NCI-H1048 (cell line): ENCODE measurements around the gene ADGRD1.
"Not testable (repeated sequence)": the region's sequence is repeated elsewhere in the genome, so short reads cannot be mapped to it uniquely, and the experiment has no call there.

Experiments used
- DNase-seq: peaks from one replicate; lab custom pipeline; 2025; lab: John Stamatoyannopoulos, UW

ADGRD1 gene

DNA sequence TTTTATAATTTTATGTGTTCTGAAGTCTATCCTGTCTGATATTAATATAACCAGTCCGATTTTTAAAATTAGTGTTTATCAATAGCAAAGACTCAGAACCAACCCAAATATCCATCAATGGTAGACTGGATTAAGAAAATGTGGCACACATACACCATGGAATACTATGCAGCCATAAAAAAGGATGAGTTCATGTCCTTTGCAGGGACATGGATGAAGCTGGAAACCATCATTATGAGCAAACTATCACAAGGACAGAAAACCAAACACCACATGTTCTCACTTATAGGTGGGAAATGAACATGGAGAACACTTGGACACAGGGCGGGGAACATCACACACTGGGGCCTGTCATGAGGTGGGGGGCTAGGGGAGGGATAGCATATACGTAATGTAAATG lies 16.2 kb upstream of the ADGRD1 start:
- not testable (repeated sequence) for DNase-seq

DNA sequence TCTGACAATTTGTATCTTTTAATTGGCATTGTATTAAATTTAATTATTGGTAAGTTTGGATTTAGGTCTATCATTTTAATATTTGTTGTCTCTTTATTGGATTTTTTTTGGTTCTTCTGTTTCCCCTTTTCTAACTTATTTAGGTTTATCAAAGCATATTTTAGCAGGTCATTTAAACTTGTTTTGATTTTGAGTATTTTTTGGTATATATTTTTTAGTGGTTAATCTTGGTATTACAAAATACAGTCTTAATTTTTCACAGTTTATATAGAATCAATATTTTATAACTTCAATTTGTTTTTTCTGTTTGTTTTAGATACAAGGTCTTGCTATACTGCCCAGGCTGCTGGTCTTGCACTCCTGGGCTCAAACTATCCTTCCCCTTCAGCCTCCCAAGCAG lies 15.5 kb upstream of the ADGRD1 start:
- DNase-seq, result no peak

DNA sequence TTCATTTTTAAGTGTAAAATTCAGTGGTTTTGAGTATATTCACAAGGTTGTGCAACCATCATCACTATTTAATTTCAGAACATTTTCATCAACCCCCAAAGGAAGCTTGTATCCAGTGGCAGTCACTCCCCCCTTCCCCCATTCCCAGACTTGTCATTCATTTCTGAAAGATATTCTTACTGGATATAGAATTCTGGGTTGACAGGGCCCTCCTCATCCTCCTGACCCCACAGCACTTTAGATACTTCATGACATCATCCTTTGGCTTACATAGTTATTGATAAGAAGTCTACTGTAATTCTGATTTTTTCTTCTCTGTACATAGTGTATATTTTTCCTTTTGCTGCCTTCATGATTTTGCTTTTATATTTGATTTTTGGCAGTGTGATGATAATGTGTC lies 8.8 kb upstream of the ADGRD1 start:
- DNase-seq, result no peak

- no peak for DNase-seq
Measured at GRCh38 chr12:130945786-130946492, 7.8 kb upstream of the ADGRD1 start.

GRCh38 chr12:130947028-130947613 lies 6.6 kb upstream of the ADGRD1 start:
- no peak for DNase-seq

DNA sequence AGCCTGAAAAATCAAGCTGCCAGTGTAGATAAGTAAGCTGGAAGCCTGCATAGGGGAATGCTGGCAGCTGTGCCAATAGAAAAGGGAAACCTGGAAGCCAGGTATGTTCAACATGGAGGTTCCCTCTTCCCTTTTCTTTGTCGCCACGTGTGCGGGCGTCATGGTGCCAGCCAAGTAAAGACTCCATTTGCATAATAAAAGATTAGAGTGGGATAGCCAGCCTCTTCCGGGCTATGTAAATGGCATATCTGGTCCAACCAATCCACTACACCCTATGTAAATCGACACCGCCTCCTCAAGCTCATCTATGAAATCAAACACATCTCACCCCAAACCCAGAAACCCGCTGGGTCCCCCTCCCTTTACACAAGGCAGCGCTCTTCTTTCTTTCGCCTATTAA lies 5.6 kb upstream of the ADGRD1 start:
- peak; percentile 28 for DNase-seq

DNA sequence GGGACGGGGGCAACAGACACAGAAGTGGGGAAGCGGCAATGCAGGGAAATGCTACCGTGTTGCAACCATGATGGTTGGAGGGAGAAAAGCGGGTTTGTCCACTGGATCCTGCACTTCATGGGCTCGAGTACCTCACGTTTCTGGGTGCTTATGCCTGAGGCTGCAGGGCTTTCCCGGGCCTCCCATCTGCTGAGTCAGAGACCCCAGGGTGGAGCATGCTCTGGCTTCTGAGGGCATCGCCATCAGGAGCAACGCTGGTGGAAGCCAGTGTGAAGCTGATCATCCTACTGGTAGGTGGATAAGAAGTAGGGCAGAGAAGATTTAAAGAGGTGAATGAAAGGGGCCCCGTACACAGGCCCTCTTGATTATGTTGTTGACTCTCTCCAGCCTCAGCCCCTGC lies 5.0 kb upstream of the ADGRD1 start:
- DNase-seq, result no peak

DNA sequence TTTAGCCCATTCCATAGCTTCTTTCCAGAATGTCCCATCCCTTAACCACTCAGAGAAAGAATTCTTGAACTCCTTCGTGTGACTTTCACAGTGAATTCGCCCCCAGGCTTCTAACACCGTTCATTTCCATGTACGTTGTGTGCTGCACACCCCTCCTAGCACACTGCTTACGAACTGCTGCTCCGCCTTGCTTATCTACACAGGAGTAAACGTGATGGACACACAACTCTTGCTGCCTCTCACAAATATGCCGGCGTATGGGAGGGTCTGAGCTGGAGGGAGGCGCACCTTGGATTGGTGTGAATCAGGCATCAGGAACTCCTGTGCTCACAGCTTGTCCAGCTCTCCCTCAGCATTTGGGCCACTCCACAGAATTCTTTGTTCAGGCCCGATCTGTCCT lies 3.9 kb upstream of the ADGRD1 start:
- DNase-seq, result no peak

DNA sequence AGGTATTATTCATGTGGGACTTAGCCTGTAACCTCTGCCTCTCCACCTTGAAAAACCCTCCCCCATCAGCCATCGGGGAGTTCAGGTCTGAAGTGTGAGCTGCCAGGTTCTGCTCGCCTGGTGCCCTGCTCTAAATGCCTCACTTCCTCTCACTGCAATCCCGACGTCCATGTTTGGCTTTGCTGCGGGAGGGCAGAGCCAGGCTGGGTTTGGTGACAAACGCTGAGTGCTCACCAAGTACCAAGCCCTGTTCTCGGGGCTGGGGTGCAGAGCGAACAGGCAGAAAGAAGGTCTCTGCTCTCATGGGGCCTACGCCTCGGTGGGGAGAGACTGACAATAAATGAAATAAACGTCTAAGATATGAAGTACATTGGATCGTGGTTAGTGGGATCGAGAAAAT lies 2.1 kb upstream of the ADGRD1 start:
- DNase-seq, result no peak

DNA sequence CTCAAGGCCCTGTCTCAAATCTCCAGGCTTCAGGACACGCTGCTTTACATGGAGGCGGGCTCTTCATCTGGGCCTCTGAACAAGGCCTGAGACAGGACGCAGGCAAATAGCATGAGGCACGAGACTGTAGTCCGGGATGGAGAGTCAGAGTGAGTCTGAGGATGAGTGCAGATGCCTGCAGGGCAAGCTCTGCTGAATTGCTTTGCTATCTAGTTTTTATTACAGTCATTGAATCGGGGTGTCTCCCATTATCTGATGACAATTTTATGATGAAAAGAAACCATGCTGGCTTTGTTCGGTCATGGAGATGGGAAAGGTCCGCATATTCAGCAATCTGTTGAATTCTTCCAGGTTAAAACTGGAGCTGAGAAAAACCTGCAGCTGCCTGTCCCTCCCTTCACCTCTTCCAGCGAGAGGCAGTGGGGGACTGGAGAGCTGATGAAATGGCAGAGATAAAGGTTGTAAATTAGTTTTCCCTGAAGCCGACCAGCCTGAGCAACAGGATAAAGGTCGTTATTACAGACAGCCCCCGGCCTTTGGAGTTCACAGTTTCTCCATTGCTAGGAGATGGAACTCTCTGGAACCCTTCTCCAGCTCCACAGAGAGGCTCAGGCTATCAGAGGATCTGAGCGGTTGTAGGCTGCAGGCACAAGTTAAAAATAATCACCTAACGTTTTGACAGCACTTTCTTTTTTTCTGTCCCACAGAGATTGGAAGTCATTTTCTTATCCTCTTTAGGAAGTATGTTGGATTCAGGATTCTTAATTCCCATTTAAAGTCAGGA lies 1.3 kb upstream of the ADGRD1 start:
- no peak for DNase-seq

- no peak for DNase-seq
Measured at GRCh38 chr12:130954544-130954831, 781 bp downstream of the ADGRD1 start.

DNA sequence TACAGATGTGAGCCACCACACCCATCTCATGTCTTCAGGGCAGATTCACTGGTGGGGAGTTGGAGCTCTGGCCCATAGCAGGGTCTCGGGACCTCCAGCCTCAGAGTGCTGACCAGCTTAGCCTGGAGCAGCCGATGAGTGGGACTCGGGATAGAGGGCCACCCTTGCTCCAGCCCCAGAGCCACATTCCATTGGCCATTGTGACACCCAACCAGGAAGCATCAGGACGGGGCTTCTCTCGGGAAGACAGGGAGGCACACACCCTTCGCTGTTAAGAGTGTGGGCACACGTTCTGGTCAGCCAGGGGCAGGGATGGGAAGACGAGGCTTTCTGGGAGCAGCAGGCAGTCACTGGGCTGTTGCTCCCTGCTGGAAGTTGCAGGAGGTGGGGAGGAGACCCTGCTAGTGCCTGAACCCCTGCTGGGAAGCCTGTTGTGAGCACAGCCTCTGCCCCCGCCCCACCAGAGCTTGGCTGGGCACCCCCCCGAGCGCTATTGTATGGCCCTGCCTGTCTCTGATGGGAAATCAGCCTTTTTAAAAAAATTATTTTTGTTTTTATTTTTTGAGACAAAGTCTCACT lies 1.6 kb downstream of the ADGRD1 start:
- DNase-seq, result no peak

GRCh38 chr12:130956009-130956408 lies 2.3 kb downstream of the ADGRD1 start:
- no peak for DNase-seq

GRCh38 chr12:130956456-130957303 lies 3.0 kb downstream of the ADGRD1 start:
- no peak for DNase-seq

DNA sequence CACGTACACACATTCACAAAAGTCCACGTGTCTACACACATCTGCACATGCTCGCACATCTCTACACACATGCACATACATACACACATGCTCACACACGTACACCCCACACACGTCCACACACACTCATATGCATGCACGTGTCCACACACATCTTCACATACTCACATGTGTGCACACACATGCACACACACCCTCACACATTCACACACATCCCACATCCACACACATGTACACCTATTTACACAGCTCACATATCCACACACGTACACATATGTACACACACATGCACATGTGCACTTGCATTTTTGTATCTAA lies 3.6 kb downstream of the ADGRD1 start:
- DNase-seq, result no peak

GRCh38 chr12:130958557-130959140 lies 4.9 kb downstream of the ADGRD1 start:
- no peak for DNase-seq

- DNase-seq, result no peak
Measured at GRCh38 chr12:130959632-130960031, 5.9 kb downstream of the ADGRD1 start.

DNA sequence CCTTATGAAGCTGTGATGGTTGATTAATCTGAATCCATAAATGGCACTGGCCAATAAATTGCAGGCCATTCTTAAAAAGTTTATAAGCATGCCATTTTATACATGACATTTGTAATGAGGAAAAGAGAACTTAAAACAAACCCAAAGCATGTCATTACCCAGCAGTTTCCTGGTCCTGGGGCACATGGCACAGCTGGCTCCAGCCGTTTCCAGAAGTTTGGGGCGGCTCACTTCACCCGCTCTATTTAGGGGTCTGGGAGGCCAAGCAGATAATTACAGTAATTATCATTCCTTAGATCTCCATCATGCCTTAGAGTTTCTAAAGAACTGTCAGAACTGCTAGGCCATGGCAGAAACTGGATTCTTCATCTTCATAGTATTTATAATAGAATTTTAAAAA lies 6.4 kb downstream of the ADGRD1 start:
- DNase-seq, result no peak

DNA sequence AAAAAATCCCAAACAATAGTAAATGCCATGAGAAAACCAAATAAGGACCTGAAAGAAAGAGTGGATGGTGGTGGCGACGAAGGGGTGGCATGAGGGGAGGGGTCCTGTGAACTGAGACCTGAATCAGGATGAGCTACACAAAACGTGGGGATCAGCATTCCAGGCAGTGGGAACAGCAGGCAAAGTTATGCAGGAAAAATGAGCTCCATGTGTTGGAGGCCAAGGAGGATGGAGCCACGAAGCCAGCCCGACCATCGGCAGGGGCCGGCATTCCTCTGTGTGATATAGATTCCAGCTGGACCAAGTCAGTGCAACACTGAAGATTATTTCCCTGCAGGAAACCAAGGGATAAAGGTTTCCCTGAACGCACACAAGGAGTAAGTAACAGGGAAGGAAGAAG lies 7.1 kb downstream of the ADGRD1 start:
- DNase-seq, result no peak

DNA sequence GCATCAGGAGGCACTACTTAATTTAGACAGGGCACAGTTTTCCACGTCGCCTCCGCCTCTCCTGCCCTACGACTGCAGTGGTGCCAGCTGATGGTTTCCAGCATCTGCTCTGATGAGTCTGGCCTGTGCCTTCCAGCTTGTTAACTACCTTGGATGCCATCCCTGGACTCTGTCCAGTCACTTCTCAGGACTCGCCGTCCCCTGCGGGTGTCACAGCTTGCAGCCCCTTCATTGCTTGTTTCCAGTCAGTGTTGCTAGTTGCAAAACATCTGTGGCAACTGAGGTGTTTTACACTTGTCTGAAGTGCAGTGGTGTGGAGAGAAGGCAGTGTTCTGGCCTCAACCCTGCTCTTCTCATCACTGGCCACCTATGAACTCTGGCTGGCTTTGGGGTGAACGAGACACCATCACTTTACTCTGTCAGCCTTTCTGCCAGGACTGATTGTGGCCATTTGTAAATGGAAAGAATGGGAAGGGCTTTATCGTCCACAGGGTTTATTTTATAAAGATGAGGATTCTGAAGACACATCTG lies 8.3 kb downstream of the ADGRD1 start:
- DNase-seq, result no peak

- DNase-seq, result no peak
Measured at GRCh38 chr12:130965214-130965613, 11.5 kb downstream of the ADGRD1 start.

DNA sequence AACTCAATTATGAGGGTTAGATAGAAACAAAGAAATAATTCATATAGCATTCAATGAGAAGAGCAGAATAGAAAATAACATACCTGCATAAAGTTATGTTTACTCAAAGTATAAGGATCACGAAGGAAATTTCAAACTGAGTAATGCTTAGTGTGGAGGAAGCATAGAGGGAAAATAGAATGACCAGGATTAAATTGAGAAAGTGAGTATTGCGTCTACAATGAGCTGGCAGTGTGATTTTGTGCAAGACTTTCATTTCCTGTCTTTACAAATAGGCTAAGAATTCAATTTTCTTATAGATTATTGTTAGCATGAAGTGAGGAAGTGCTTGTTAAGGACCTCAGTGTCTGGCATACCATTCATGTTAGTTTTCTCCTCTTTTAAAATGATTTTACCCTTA lies 12.0 kb downstream of the ADGRD1 start:
- DNase-seq, result no peak
